K562 (cell line): ENCODE measurements around the gene YBX1. TPM values are rescaled to one million over a fixed set of nuclear protein-coding genes. Genes with fewer than 3 reads are reported as not detected.

Experiments
- CCNT2 ChIP-seq: IDR thresholded peaks from 2 replicates; pipeline ENCODE4 v1.6.1; 2011; ENCODE audit warnings: borderline replicate concordance, low read depth, mild to moderate bottlenecking, moderate library complexity, mixed read lengths, low read length; ENCODE audit not compliant: insufficient read length; ENCODE audit errors: extremely low read depth
- CREM ChIP-seq: IDR thresholded peaks from 2 replicates; pipeline ENCODE4 v1.6.1; 2014; ENCODE audit warnings: antibody characterized with exemption, low read depth
- DPF2 ChIP-seq: fragments of 450-650 bp; IDR thresholded peaks from 2 replicates; pipeline ENCODE4 v1.6.1; 2016
- E2F4 ChIP-seq: sonication (generic); formaldehyde crosslinking; IDR thresholded peaks from 2 replicates; pipeline ENCODE4 v1.8.0; 2022; ENCODE audit warnings: mild to moderate bottlenecking, low read depth, missing genetic modification reagents
- EGR1 ChIP-seq: fragments of 450-650 bp; conservative IDR thresholded peaks from 2 replicates; pipeline ENCODE4 v1.6.1; 2017; ENCODE audit warnings: mild to moderate bottlenecking
- EP300 ChIP-seq: IDR thresholded peaks from 2 replicates; pipeline ENCODE4 v1.6.1; 2012; ENCODE audit warnings: low read length, improper control_type of control experiment
- ETV1 ChIP-seq: fragments of 450-650 bp; conservative IDR thresholded peaks from 2 replicates; pipeline ENCODE4 v1.6.1; 2016; ENCODE audit warnings: missing genetic modification characterization, control low read depth, low read depth, missing compliant biosample characterization
- HCFC1 ChIP-seq: IDR thresholded peaks from 2 replicates; pipeline ENCODE4 v1.6.1; 2012; ENCODE audit warnings: low read depth, low read length, improper control_type of control experiment
- IFI16 ChIP-seq: fragments of 250-450 bp; sonication (Bioruptor Pico); IDR thresholded peaks from 2 replicates; pipeline ENCODE4 v2.1.2; 2022; ENCODE audit warnings: mild to moderate bottlenecking, inconsistent platforms
- MAFF ChIP-seq: IDR thresholded peaks from 2 replicates; pipeline ENCODE4 v1.6.1; 2012; ENCODE audit warnings: low read length, improper control_type of control experiment
- MBD1 ChIP-seq: fragments of 250-450 bp; sonication (Bioruptor Pico); IDR thresholded peaks from 2 replicates; pipeline ENCODE4 v1.8.0; 2022; ENCODE audit warnings: inconsistent platforms
- NFIX ChIP-seq: fragments of 250-450 bp; sonication (Bioruptor Pico); IDR thresholded peaks from 2 replicates; pipeline ENCODE4 v1.4.0; 2020; ENCODE audit warnings: low read depth, mild to moderate bottlenecking, moderate library complexity
- PATZ1 ChIP-seq: fragments of 250-450 bp; sonication (Bioruptor Pico); IDR thresholded peaks from 2 replicates; pipeline ENCODE4 v1.5.0; 2020; ENCODE audit warnings: mild to moderate bottlenecking, borderline replicate concordance
- RBM14 ChIP-seq: fragments of 200-400 bp; formaldehyde crosslinking; IDR thresholded peaks from 2 replicates; pipeline ENCODE4 v1.6.1; 2018; ENCODE audit warnings: low read depth, mild to moderate bottlenecking, low read length, moderate library complexity, borderline replicate concordance; ENCODE audit not compliant: insufficient read depth
- TEAD4 ChIP-seq, 2 experiments: sonication (generic) in 1 of 2; formaldehyde crosslinking in 1 of 2; IDR thresholded peaks; 2 replicates each; pipeline versions ENCODE4 v1.6.1 to v1.8.0; 2012 to 2022; ENCODE audit warnings: borderline replicate concordance in 1 of 2, inconsistent platforms in 1 of 2, low read length in 1 of 2, mild to moderate bottlenecking in 1 of 2, missing genetic modification reagents in 1 of 2
- TRIM28 ChIP-seq: fragments of 450-650 bp; IDR thresholded peaks from 2 replicates; pipeline ENCODE4 v1.6.1; 2017
- ZBTB26 ChIP-seq: fragments of 450-650 bp; formaldehyde crosslinking; IDR thresholded peaks from 2 replicates; pipeline ENCODE4 v1.4.0; 2022; ENCODE audit warnings: missing genetic modification characterization
- ZFX ChIP-seq: sonication (generic); formaldehyde crosslinking; IDR thresholded peaks from 2 replicates; pipeline ENCODE4 v1.8.0; 2022; ENCODE audit warnings: mild to moderate bottlenecking, missing genetic modification reagents, moderate library complexity
- ZNF133 ChIP-seq: fragments of 250-450 bp; sonication (Bioruptor Pico); IDR thresholded peaks from 2 replicates; pipeline ENCODE4 v1.4.0; 2020; ENCODE audit warnings: mild to moderate bottlenecking
- ZNF146 ChIP-seq: IDR thresholded peaks from one replicate; pipeline ENCODE4 v1.6.1; 2018; ENCODE audit warnings: missing compliant biosample characterization; ENCODE audit not compliant: unreplicated experiment
- ZNF184 ChIP-seq: sonication (generic); formaldehyde crosslinking; IDR thresholded peaks from 2 replicates; pipeline ENCODE4 v1.5.0; 2020; ENCODE audit warnings: missing genetic modification reagents
- ZNF431 ChIP-seq: sonication (generic); formaldehyde crosslinking; IDR thresholded peaks from 2 replicates; pipeline ENCODE4 v1.8.0; 2022; ENCODE audit warnings: mild to moderate bottlenecking, missing genetic modification reagents
- polyA plus RNA-seq, 8 experiments: library from polyadenylated mRNA; depleted of rRNA in 4 of 8; stranded (reverse) in 5 of 8; unstranded in 3 of 8; fragments of >200 nt; fragmentation: Nextera tagmentation in 2 of 8; fragmentation: Illumina TruSeq in 1 of 8; extraction: Ambion mirVana in 2 of 8; extraction: Trizol in 1 of 8; gene quantifications; 2 replicates each; pipeline versions ENCODE4 v1.2.1 to v1.2.3, GENCODE V29; 2011 to 2014; ENCODE audit warnings: inconsistent platforms in 1 of 8, missing spikeins in 1 of 8
- total RNA-seq, 7 experiments: library from RNA; depleted of rRNA in 6 of 7; stranded (reverse); fragments of >200 nt in 6 of 7; fragmentation: Illumina TruSeq in 2 of 7; extraction: Trizol in 2 of 7; gene quantifications; 2 replicates each; pipeline versions ENCODE4 v1.2.1 to v1.2.3, GENCODE V29; 2011 to 2021; ENCODE audit warnings: low replicate concordance in 1 of 7

Gene YBX1
- total and polyA plus RNA-seq, 9 of the 15 experiments (the other 6 are each of a cell fraction or from before 2014, with no cell fraction given) = 363 to 1,955 (median 1,216) TPM

GRCh38 chr1:42657981-42658876 lies 24.0 kb upstream of the YBX1 start, which contains the start of gene PPIH (continued):
- TF ChIP-seq HCFC1 = peak; percentile 85
- TF ChIP-seq MAFF = no peak
- peak; percentile 34; the same call in 1 of the 2 replicates for TF ChIP-seq TRIM28
- TF ChIP-seq ZNF146 = no peak
- TF ChIP-seq CREM = peak; percentile 89
- TF ChIP-seq MBD1 (CRISPR knock-in tag) = no peak
- TF ChIP-seq TEAD4 (IDR thresholded peaks at IDR 0.05; ENCODE audit: low read length) = peak; percentile 25; the same call in 1 of the 2 replicates
- no peak for TF ChIP-seq TEAD4 (CRISPR knock-in tag; IDR thresholded peaks at IDR 0.05; ENCODE audit: borderline replicate concordance)
- no peak for TF ChIP-seq PATZ1
- peak; percentile 90 for TF ChIP-seq ETV1 (tag)
- TF ChIP-seq EP300 = peak; percentile 53
- no peak for TF ChIP-seq RBM14
- TF ChIP-seq ZNF431 (CRISPR knock-in tag) = no peak; the same call in 1 of the 2 replicates
- TF ChIP-seq DPF2 = peak; percentile 75
- peak; percentile 52 for TF ChIP-seq CCNT2
- peak; percentile 64 for TF ChIP-seq ZFX (CRISPR knock-in tag)
- TF ChIP-seq ZBTB26 (CRISPR knock-in tag) = no peak
- no peak for TF ChIP-seq NFIX (CRISPR knock-in tag)
- no peak for TF ChIP-seq ZNF133
- no peak for TF ChIP-seq ZNF184 (CRISPR knock-in tag)
- TF ChIP-seq EGR1 = peak; percentile 84
- TF ChIP-seq E2F4 (CRISPR knock-in tag) = peak; percentile 91
- no peak for TF ChIP-seq IFI16 (CRISPR knock-in tag)
